Right lobe of liver (tissue), 4 donors: ENCODE data around the gene MYL10.

Experiments
- CTCF ChIP-seq, 4 donors: fragments of 200-600 bp in 3 of 4; fragments of 450-650 bp in 1 of 4; IDR thresholded peaks; one replicate each; pipeline versions ENCODE4 v1.5.1 to v1.8.0; 2016 to 2022; ENCODE audit warnings: antibody characterized with exemption in 4 of 4, mild to moderate bottlenecking in 2 of 4
- POLR2A ChIP-seq: fragments of 450-650 bp; IDR thresholded peaks from one replicate; pipeline ENCODE4 v1.6.1; 2017; ENCODE audit warnings: antibody characterized with exemption, mild to moderate bottlenecking
- donor health status: DM: no; HTN: no; CAD: no.
- donor health status: DM: no; HTN: no; CAD: no.
- donor health status: DM: no; HTN: yes; CAD: no.

- TF ChIP-seq CTCF (IDR thresholded peaks at IDR 0.05) (no peak), POLR2A (no peak)
Measured at GRCh38 chr7:101591504-101591903, 37.6 kb downstream of the MYL10 start.
